Fibroblast of mammary gland (primary cell): ENCODE results near the gene SLC9A3.

ENCODE experiments used
- DNase-seq: peaks from one replicate; pipeline ENCODE4 v3.0.0-alpha.2; 2010; ENCODE audit warnings: low read depth
- H3K4me3 ChIP-seq: 2 replicates; pipeline ENCODE4 v1.5.1; 2011; ENCODE audit warnings: low read depth, mild to moderate bottlenecking, low read length, moderate library complexity; ENCODE audit not compliant: control insufficient read depth
- CTCF ChIP-seq: conservative IDR thresholded peaks from 2 replicates; pipeline ENCODE4 v1.5.1; 2011; ENCODE audit warnings: low read depth, low read length, inconsistent platforms; ENCODE audit not compliant: control insufficient read depth, insufficient read depth

SLC9A3 gene

GRCh38 chr5:478369-478981, 45.8 kb downstream of the SLC9A3 start:
- H3K4me3 ChIP-seq, result no peak overlapping the region
- TF ChIP-seq CTCF, result no peak
- DNase-seq, result no peak

GRCh38 chr5:477871-478270, 46.4 kb downstream of the SLC9A3 start:
- TF ChIP-seq CTCF, result no peak
- no peak overlapping the region for H3K4me3 ChIP-seq

GRCh38 chr5:477247-477646, 47.0 kb downstream of the SLC9A3 start:
- DNase-seq, result no peak
- H3K4me3 ChIP-seq, result no peak overlapping the region
- TF ChIP-seq CTCF, result no peak

More at GRCh38 chr5:477871-478270, 46.4 kb downstream of the SLC9A3 start:
- no peak for DNase-seq

GRCh38 chr5:476814-477175, 47.5 kb downstream of the SLC9A3 start:
- no peak for DNase-seq
- no peak for TF ChIP-seq CTCF
- H3K4me3 ChIP-seq, result no peak overlapping the region

GRCh38 chr5:476102-476813, 48.0 kb downstream of the SLC9A3 start:
- TF ChIP-seq CTCF, result no peak
- no peak for DNase-seq
- H3K4me3 ChIP-seq, result no peak overlapping the region

GRCh38 chr5:475704-476101, 48.5 kb downstream of the SLC9A3 start:
- TF ChIP-seq CTCF, result no peak
- DNase-seq, result no peak
- H3K4me3 ChIP-seq, result no peak overlapping the region
